Testis (tissue), 3 donors: Measurements from ENCODE around the gene CORIN. TPM values are rescaled to one million over a fixed set of nuclear protein-coding genes. Genes with fewer than 3 reads are reported as not detected.

Experiments used
- DNase-seq: peaks from one replicate; pipeline ENCODE4 v3.0.0-alpha.2; 2019
- H3K27ac ChIP-seq, 2 donors: fragments of 200-600 bp; sonication (generic); one replicate each; pipeline ENCODE4 v1.5.1; 2019
- H3K27me3 ChIP-seq: fragments of 200-600 bp; sonication (generic); one replicate; pipeline ENCODE4 v1.5.1; 2019
- H3K36me3 ChIP-seq: fragments of 200-600 bp; sonication (generic); one replicate; pipeline ENCODE4 v1.5.1; 2017; ENCODE audit warnings: low read depth; ENCODE audit errors: missing control alignments
- H3K4me1 ChIP-seq: fragments of 200-600 bp; sonication (generic); one replicate; pipeline ENCODE4 v1.5.1; 2019
- H3K4me3 ChIP-seq, 2 donors: fragments of 200-600 bp; sonication (generic); one replicate each; pipeline ENCODE4 v1.5.1; 2017 to 2019
- H3K9me3 ChIP-seq: fragments of 200-600 bp; sonication (generic); one replicate; pipeline ENCODE4 v1.5.1; 2017
- POLR2A ChIP-seq: fragments of 450-650 bp; IDR thresholded peaks from one replicate; pipeline ENCODE4 v1.6.1; 2017; ENCODE audit warnings: antibody characterized with exemption, mild to moderate bottlenecking, moderate library complexity
- WGBS, 2 donors: methylation state at CpG; one replicate each; pipeline ENCODE4 v1.1.5; 2018; 5-methylcytosine and 5-hydroxymethylcytosine counted together
- intact Hi-C: fragments of 100-400 bp; cut with DNase I; formaldehyde crosslinking; loops from one replicate; pipeline ENCODE4 v1.15.1; 2023; ENCODE audit warnings: low total_unique reads
- polyA plus RNA-seq: library from polyadenylated mRNA; stranded (reverse); fragments of 350-450 nt; fragmentation: Illumina TruSeq; extraction: RNeasy Lipid Tissue Mini Kit (QIAGEN cat#74804); gene quantifications from one replicate; pipeline ENCODE4 v1.2.3, GENCODE V29; 2014; ENCODE audit warnings: low read depth, low replicate concordance; ENCODE audit not compliant: insufficient read depth
- total RNA-seq, 2 donors: library from RNA; depleted of rRNA; stranded (reverse); fragments of >200 nt; gene quantifications; one replicate each; pipeline ENCODE4 v1.2.3, GENCODE V29; 2016
- TF ChIP-seq, protein P1 (sequence below), 3 experiments: fragments of 450-650 bp in 2 of 3; fragments of 200-600 bp in 1 of 3; sonication (generic) in 1 of 3; IDR thresholded peaks; one replicate each; pipeline ENCODE4 v1.5.1; 2016 to 2019; ENCODE audit warnings: antibody characterized with exemption in 3 of 3, mild to moderate bottlenecking in 2 of 3, moderate library complexity in 1 of 3

The CORIN gene
- total and polyA plus RNA-seq, 3 donors from 2014 or later, result 4.6 to 6.1 (median 4.7) TPM

DNA sequence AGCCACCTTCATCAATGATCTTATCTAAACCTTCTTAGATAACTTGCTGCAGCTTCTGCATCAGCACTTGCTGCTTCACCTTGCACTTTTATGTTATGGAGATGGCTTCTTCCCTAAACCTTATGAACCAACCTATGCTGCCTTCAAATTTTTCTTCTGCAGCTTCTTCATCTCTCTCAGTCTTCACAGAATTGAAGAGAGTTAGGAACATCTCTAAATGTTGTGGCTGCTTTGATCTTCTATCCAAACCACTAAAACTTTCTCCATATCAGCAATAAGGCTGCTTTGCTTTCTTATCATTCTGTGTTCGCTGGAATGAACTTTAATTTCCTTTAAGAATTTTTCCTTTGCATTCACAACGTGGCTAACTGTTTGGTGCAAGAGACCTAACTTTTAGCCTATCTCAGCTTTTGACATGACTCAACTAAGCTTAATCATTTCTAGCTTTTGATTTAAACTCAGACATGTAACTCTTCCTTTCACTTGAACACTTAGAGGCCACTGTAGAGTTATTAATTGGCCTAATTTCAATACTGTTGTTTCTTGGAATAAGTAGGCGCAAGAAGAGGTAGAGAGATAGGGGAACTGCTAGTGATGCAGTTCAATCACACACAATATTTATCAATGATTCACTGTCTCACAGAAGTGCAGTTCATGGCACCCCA is 36.1 kb upstream of the CORIN start:
- Histone ChIP-seq H3K27ac (no peak overlapping the region), H3K4me3 (no peak overlapping the region), H3K36me3 (no peaks in the 10 kb centered on the region), H3K4me1 (no peaks in the 10 kb centered on the region), H3K27me3 (no peaks in the 10 kb centered on the region), H3K9me3 (no peaks in the 10 kb centered on the region)
- WGBS, 2 donors, result 92 to 98% methylated on average over 3 of the region's 3 CpGs
- TF ChIP-seq, protein P1, sequence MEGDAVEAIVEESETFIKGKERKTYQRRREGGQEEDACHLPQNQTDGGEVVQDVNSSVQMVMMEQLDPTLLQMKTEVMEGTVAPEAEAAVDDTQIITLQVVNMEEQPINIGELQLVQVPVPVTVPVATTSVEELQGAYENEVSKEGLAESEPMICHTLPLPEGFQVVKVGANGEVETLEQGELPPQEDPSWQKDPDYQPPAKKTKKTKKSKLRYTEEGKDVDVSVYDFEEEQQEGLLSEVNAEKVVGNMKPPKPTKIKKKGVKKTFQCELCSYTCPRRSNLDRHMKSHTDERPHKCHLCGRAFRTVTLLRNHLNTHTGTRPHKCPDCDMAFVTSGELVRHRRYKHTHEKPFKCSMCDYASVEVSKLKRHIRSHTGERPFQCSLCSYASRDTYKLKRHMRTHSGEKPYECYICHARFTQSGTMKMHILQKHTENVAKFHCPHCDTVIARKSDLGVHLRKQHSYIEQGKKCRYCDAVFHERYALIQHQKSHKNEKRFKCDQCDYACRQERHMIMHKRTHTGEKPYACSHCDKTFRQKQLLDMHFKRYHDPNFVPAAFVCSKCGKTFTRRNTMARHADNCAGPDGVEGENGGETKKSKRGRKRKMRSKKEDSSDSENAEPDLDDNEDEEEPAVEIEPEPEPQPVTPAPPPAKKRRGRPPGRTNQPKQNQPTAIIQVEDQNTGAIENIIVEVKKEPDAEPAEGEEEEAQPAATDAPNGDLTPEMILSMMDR (IDR thresholded peaks at IDR 0.05), result no peak
- TF ChIP-seq POLR2A, result no peak
- no peak for DNase-seq
- intact Hi-C loops, result no loop called here

DNA sequence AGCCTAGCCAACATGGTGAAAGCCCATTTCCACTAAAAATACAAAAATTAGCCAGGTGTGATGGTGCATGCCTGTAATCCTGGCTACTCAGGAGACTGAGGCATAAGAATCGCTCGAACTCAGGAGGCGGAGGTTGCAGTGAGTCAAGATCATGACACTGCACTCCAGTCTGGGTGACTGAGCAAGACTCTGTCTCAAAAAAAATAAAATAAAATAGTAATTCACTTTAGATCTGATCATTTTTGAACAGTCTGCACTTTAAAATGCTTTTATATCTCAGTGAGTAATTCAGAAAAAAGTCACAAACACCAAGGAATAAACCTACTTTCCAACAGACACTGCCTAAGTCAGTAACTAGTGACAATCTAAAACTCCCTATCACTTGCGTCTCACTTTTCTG is 25.6 kb upstream of the CORIN start:
- H3K27ac ChIP-seq, result no peak overlapping the region
- H3K27me3 ChIP-seq, result no peaks in the 10 kb centered on the region
- H3K36me3 ChIP-seq, result no peaks in the 10 kb centered on the region
- TF ChIP-seq, protein P1 (IDR thresholded peaks at IDR 0.05), result no peak
- no peak for TF ChIP-seq POLR2A
- no peak for DNase-seq
- no peaks in the 10 kb centered on the region for H3K4me1 ChIP-seq
- no peak overlapping the region for H3K4me3 ChIP-seq
- intact Hi-C loops, result no loop called here
- no peaks in the 10 kb centered on the region for H3K9me3 ChIP-seq
- 75 to 96% methylated on average over 4 of the region's 4 CpGs for WGBS, 2 donors

DNA sequence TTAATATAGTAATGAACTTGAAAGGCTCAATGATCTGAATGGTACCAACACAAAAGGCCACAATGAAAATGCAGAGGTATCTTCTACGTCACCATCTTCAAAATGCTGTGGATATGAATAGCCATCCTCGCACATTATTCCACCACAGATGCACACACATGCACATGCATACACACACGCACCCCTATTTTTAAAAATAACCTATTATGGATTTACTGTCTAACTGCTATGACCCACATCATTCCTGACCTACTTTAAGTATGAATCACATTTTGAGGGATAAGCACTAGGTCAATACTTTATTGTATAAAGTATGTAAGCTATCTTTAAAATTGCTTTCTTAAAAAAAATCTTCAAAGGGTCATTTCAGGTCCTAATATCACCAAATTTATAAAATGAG is 24.4 kb upstream of the CORIN start:
- TF ChIP-seq, protein P1 (IDR thresholded peaks at IDR 0.05), result no peak
- no peak for TF ChIP-seq POLR2A
- H3K4me1 ChIP-seq, result no peaks in the 10 kb centered on the region
- H3K9me3 ChIP-seq, result no peaks in the 10 kb centered on the region
- no peak for DNase-seq
- H3K4me3 ChIP-seq, result no peak overlapping the region
- 95 to 97% methylated on average over 3 of the region's 3 CpGs for WGBS, 2 donors
- H3K36me3 ChIP-seq, result no peaks in the 10 kb centered on the region
- H3K27me3 ChIP-seq, result no peaks in the 10 kb centered on the region
- intact Hi-C loops, result no loop called here
- H3K27ac ChIP-seq, result no peak overlapping the region

DNA sequence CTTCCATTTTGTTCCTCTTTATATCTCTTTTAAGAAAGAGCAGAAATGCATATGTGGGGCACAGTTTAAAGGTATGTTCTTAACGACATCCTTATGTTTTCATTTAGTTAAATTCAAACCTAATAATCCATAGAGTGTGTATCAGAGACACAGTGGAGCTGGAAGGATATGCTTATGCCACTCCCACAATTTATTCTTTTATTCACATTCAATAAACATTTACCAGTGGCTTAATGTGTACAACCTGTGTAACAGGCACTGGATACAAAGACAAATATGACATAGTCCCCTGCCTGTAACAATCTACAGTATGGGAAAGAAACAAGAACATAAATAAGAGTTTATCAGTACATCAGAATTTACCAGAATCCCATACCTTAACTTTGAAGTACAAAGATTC is 22.4 kb upstream of the CORIN start:
- no peaks in the 10 kb centered on the region for H3K4me1 ChIP-seq
- intact Hi-C loops, result no loop called here
- DNase-seq, result no peak
- no peak overlapping the region for H3K27ac ChIP-seq
- 88 to 93% methylated on average over 1 of the region's 1 CpG for WGBS, 2 donors
- no peak overlapping the region for H3K4me3 ChIP-seq
- TF ChIP-seq POLR2A, result no peak
- TF ChIP-seq, protein P1 (IDR thresholded peaks at IDR 0.05), result no peak
- no peaks in the 10 kb centered on the region for H3K9me3 ChIP-seq
- no peaks in the 10 kb centered on the region for H3K36me3 ChIP-seq
- no peaks in the 10 kb centered on the region for H3K27me3 ChIP-seq

DNA sequence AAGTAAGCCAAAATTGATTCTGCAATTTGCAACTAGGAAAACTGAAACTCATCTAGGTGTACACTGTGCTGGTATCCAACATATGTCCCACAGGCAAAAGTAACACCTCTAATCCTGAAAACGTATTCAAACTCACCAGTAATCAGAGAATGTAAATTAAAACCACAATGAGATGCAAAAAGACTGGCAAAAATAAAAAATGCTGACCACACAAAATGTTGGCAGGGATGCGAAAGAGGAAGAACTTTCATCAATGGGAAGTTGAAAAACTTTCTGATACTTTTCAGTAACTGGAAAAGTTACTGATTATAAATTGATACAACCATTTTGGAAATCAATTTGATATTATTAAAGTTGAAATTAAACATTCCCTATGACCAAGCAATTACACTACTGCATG is 20.1 kb upstream of the CORIN start:
- 81 to 92% methylated on average over 2 of the region's 2 CpGs for WGBS, 2 donors
- Histone ChIP-seq H3K27me3 (no peaks in the 10 kb centered on the region), H3K4me3 (no peak overlapping the region), H3K27ac (no peak overlapping the region), H3K36me3 (no peaks in the 10 kb centered on the region), H3K4me1 (no peaks in the 10 kb centered on the region), H3K9me3 (no peaks in the 10 kb centered on the region)
- TF ChIP-seq, protein P1 (IDR thresholded peaks at IDR 0.05), result no peak
- TF ChIP-seq POLR2A, result no peak
- intact Hi-C loops, result no loop called here
- DNase-seq, result no peak
